AG08395 (cell line): ENCODE data around the gene SQSTM1.
"Not testable (repeated sequence)": the region's sequence is repeated elsewhere in the genome, so short reads cannot be mapped to it uniquely, and the experiment has no call there.

ENCODE experiments used
- DNase-seq: peaks from one replicate; pipeline ENCODE4 v3.0.0; 2012; ENCODE audit warnings: mixed read lengths, low spot score

Gene SQSTM1

DNA sequence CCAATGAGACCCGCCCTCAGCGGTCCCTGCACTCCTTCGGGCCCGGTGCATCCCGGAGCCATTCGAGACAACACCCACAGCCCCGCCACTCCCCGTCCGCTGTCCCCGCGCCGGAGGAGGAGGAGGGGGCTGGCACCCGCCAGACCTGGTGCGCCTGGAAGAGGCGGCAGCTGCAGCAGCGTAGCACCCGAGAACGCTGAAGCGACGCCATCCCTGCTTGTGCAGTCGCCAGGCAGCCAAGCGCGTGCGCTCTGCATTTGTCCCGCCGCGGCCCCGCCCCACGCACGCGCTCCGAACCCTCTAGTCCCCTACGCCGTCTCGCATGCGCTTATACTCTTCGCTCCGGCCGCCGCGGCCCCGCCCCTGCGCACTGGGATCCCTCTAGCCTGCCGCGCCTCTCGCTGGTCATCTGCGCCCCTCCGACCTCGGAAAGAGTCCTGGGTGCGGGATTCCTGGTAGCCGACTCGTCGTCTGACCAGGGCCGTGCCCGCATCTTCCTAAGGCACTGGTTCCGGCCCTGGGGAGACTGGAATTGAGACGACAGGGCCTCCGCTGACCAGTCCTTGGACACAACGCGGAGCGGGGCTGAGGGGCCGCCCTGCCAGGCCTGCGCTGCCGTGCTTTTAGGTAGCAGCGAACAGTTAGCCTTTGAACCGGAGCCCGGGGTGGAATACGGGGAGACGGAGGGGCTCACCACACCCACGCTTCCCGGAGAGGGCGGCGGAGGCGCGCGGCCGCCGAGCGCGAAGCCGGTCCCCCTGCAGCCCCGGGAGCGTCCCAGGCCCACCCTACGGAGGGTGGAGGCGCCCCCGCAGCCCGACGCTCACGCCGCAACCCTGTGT is 38.1 kb downstream of the SQSTM1 start, which contains the start of gene MRNIP:
Gene MRNIP, minus strand, starts transcription at position 232 of the 842 bp plus-strand sequence. Its CDS starts 21 bp downstream, at position 211.
- DNase-seq: peak; percentile 100

DNA sequence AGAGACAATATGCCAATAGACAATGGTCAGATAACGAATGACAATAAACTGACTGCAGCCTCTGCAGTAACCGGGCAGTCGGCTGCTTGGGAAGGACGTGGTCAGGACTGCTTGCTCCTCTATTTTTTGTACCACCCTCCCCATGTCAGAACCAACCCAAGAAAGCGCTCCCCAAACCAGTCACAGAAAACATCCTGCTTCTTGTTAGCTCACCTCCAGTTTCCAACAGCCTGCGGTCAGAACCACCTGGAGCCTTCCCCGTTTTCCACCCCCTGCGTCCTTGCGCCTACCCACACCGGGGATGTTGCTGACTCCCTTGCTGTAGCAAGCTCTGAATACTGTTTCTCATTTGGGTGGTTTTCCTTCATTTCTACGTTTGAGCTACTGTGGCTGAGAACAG is 39.6 kb downstream of the SQSTM1 start:
- DNase-seq: no peak

DNA sequence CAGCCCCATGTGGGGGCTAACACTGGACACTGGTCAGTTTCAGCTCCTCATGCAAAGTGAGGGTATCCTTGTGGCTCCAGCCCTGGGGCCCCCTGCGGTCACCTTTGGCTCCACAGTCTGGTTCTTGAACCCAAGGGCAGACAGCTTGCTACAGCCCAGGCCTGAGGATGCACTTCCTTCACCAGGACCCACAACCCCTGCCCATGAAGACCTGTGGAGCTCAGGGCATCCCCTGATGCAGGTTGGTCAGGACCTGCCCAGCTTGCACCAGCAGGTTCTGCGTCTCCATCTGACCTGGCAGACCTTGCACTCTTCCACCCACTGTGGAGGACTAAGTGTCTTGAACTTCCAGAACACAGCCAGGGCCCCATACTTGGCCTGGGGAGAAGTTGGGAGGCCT is 41.6 kb downstream of the SQSTM1 start:
- no peak for DNase-seq

DNA sequence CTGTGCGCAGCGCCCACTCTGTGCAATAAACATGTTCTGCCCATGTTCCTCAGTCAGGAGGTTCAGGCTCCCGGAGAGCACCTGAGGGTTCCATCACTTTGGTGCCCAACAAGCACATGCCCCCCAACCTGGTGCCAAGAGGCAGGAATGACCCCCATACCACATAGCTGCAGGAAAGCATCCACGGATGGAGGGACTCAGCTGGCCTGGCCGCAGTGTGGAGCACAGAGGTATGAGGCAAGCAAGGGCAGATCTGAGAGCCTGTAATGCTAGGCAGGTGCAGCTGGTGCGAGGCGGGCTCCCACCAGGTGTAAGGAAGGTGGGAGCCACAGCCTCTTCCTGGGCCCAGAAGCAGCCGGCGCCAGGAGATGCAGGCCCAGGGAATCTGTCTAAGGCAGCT is 42.2 kb downstream of the SQSTM1 start:
- DNase-seq: no peak

DNA sequence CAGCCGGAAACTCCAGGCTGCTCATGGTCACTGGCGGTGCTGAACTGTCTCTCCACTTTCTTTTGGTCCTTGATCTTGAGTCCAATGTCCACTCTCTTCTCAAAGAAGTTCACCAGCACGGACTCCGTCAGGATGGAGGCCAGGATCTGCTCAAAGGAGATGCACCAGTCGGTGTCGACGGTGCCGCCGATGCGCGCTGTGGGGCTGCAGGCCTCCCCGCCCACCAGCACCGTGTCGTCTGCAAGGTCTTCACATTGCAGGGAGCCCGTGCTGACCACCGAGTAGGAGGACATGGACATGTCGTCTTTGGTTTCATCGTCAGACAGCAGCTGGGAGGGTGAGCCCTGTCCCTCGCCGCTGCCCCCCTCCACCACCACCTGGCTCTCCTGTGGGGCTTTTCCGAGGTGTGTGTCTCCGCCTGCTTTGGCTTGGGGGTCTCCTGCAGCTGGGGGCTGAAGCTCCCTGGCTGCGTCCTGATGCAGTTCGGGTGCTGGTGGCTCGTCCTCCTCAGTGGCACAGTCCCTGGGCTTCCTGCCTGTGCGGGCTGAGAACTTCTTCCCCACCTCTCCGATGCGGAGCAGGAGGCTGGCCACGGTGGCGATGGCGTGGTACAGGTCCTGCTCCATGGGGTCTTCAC is 42.9 kb downstream of the SQSTM1 start:
- DNase-seq: no peak

DNA sequence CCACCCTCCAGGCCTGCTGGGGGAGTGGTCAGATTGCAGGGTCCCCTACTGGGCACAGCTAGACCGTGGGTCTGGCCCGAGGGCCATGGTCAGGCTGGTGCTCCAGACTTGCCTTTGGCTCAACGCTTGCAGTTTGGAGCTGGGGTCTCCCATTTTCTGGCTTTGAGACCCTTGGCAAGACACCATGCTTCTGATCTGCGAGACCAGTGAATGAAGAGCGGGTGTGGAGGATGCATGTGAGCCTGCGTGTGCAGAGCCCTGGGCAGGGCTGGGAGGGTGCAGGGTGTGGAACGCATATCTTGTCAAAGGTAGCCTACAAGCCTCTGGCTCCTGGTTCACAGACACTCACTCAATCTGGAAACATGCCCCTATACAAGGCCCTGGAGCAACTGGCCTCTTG is 44.0 kb downstream of the SQSTM1 start:
- DNase-seq: no peak

DNA sequence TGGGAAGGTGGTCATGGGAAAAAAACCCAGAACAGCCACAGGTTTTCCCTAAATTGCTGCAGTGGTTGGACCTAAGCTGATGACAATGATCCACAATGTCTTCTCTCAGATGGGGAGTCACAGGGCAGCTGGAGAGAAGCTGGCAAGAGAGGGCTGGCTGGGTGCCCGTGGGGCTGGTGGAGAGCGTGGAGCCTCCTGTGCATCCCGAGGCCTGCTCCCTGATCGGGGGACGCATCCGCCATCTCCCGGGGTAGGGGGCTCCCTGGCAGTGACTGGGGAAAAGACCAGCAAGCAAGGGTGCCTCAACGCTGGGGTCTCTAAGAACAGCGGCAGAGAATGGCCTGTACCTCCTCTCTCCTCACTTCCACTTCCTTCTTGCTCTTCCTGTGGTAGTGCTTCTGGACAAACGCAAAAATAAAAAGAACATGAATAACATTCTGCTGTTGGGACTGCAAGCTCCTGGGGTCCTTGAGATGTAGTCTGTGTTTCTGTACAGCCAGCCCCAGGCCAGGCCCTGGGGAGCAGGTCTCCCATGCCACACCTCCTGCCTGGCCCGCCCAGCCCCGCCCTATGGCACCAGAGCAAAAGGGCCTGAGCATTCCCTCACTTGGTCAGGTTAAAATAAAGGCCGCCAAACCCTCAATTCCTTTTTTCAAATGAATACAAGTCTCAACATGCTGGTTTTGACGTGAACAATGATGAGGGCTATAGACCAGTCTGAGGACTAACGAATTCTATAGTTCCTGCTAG is 45.0 kb downstream of the SQSTM1 start:
- DNase-seq: no peak

DNA sequence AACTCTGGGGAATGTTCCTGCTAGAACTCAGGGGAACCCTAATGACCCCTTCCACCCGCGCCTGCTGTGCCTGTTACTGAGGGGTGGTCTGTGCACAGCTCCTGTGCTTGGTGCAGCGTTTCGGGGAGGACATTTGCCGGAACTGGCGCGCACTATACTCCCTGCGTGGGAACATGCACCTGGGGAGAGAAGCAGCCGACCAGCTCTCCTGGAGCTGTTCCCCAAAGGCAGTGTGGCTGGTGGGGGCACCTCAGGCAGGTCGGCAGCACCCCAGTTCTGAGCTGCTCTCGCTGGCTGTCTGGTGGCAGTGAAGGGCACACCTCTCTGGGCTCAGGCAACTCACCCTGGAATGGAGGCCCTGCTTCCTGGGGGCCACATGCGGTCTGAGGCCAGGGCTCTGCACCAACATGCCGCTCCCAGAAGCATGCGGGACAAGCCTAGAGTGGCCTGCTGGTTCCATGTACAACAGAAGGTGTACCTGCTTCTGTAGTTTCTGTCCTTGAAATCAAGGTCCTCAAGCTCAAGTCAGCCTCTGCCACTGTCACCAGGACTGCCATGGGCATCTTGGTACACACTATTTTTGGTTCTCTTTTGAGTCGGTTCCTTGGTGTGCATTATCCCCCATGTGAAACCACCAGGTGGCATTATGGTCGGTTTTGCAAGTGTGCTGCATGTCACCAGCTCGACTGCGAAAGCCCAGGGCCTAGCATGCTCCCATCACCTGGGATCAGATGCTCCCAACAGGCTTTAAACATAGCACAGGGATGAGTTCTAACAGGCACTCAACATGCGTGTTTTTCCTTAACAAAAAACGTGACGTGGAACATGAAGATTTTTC is 45.8 kb downstream of the SQSTM1 start:
- DNase-seq: no peak

DNA sequence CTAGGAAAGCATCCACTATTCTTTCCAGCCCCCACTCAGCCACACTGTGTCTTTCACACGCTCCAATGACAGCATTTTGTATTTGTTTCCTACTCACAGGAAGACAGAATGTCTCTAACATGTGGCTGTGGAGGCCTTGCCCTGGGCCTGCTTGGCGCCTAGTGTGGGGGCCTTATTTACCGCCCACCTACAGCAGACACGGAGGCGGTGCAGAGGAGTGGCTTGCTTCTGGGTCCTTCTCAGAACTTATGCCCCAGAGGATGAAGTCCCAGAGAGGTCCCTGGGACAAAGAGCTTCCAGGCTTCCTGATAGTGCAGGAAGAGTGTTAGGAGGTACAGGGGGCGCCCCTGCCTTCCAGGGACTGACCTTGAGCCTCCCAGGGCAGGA is 46.4 kb downstream of the SQSTM1 start:
- no peak for DNase-seq

DNA sequence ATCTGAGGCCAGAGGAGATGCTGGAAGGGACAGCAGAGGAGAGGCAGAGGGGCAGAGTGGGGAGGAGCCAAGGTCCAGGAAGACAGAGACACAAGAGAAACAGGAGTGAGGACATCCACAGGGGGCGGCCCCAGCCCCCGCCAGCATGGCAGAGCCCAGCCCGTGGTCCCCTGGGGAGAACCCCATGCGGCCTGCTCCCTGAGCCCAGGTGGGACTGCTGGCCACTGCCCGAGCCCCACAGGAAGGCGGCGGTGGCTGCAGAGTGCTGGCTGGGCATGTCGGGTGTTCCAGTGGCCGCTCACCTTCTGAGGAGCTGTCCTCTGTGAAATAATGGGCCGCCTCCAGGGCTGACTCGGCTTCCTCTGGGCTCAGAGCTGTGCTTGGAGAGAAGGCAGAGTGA is 46.8 kb downstream of the SQSTM1 start:
- DNase-seq: no peak

DNA sequence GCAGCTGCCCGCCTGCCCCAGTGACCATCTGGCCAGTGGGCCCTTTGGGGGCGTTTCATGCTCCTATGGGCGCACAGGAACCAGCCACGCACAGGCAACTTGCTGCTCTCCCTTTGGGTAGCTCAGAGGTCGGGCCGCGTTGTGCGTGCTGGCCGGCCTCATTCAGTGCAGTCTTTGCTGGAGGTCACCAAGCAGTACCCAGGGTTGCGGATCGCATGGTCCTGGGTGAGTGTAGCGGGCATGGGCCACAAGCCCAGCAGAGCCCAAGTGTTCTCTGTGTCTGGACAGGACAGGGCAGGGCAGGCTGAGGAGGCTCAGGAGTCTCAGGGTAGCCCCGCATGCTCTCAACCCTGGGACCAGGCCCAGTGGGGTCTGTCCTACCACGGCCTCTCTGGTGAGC is 47.8 kb downstream of the SQSTM1 start:
- no peak for DNase-seq

DNA sequence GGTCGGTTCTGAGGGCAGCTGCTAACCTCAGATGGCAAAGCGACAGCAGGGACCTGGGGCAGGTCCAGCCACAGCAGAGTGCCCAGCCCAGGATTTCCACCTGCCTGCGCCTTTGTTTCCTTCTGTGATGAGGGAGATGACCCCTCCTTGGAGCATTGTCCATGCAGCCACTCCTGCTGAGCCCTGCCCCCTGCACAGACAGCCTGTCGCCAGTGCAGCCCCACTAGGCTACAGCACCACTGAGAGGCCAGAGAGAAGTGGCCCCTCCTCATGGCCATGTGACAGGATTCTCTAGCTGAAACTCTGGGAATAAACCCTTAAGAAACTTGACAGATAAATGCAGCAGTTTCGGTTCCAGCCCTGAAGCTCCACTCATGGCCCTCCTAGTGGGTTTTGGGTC is 48.4 kb downstream of the SQSTM1 start:
- no peak for DNase-seq

DNA sequence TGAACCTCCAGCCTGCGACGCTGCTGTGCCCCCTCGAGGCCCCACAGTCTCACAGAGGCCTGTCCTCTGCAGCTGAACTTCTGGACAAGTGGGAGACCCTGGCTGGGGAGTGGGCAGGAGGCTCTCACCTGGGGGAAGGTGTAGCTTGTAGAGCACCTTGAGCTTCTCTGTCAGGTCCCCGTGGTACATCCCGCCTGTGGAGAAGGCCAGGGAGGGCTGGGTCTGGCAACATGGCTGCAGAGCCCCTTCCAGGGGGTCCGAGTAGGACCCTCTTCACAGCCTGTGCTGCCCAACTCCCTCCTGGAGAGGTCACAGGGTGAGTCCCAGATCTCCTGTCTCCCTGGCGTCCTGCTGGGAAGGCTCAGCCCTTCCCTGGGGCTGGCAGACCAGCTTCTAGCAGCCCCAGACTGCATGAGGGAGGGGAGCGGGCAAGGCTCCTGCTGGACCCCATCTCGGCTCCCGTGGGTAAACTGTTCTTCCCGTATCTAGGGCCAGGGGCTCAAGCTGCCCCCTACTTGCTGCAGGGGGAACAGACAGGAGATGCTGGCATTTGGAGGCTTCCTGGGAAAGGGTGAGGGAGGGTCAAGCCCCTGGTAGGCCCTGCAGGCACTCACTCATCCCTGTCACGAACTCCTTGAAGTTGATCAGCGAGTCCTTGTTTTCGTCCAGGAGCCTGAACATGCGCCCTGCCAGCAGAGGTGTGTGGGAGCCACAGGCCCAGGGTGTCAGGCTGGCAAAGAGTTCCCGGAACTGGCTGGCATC is 49.1 kb downstream of the SQSTM1 start:
- no peak for DNase-seq

DNA sequence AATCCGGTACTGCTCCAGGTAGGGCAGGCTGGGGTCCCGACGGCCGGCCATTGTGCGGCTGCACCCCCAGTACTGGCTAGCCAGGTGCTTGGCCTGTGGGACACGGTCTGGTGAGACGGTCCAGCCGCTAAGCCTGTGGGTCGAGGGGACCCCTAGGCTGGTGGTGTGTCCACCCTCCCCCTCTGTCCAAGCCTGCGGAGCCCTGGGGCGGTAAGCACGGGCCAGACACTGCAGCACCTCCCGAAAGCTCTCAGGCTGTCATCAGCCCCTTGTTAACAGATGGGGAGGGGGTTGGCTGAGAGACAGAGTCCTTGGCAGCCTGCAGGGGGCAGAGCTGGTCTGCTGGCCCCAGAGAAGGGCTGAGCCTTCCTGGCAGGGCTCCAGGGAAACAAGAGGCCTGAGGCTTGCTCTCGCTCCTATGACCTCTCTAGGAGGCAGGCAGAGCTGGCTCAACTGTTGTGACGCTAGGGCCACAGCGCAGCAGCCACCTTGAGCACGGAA is 49.7 kb downstream of the SQSTM1 start:
- DNase-seq: no peak

DNA sequence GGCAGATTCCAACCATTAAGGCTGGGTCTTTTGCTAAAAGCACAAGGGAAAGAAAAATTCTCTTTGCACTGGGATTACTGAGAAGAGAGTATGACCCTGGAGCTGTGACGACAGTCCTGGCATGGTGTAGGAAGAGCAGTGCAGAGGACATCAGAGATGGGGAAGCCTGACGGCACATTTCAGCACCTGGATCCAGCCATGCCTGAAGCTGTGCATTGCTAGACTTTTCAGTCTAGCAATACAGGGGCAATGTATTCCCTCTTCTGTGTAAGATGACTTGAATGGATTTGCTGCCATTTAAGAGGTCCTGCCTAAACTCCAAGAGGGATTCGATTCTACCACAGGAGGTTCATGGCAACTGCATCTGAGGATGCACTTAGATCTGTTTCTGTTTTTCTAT is 50.2 kb downstream of the SQSTM1 start:
- no peak for DNase-seq

DNA sequence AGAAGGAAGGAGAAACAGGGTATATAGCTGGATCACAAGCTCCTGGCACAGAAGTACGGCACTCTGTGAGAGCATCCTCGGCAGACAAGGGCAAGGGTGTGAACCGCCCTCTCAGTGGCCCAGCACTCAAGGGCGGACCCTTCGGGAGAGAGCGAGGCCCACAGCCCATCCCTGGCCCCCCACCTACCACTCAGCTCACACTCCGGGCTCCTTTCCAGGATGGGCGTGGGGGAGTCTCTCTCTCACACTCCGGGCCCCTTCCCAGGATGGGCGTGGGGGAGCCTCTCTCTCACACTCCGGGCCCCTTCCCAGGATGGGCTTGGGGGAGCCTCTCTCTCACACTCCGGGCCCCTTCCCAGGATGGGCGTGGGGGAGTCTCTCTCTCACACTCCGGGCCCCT is 50.8 kb downstream of the SQSTM1 start:
- DNase-seq: not testable (repeated sequence)

DNA sequence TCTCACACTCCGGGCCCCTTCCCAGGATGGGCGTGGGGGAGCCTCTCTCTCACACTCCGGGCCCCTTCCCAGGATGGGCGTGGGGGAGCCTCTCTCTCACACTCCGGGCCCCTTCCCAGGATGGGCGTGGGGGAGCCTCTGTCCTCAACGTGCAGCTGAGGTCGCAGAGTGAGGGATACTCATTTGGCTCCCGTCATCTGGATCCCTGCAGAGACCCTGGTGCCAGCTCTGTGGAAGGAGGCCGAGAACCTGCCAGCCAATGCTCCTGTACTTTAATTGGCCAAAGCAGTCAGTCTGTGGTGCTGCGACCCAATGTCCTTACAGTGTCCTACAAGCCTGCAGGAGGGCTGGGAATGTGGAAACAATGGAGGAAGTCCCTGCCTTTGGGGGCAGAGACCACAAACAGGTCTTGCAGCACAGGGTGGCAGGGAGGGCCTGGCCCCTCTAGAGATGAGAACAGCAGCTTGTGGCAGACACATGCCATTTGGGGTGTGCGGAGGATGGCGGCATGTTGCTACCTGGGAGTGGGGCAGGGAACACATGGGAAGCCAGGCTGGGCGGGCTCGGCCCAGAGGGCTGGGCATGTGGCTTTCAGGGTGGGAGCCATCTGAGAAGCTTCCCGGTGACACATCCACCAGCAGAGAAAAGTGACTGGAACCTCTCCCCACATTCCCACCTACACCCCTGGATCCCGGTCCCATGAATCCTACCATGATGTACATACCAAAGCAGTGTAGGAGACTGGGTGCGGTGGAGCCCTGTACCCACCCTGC is 51.5 kb downstream of the SQSTM1 start:
- DNase-seq: no peak

DNA sequence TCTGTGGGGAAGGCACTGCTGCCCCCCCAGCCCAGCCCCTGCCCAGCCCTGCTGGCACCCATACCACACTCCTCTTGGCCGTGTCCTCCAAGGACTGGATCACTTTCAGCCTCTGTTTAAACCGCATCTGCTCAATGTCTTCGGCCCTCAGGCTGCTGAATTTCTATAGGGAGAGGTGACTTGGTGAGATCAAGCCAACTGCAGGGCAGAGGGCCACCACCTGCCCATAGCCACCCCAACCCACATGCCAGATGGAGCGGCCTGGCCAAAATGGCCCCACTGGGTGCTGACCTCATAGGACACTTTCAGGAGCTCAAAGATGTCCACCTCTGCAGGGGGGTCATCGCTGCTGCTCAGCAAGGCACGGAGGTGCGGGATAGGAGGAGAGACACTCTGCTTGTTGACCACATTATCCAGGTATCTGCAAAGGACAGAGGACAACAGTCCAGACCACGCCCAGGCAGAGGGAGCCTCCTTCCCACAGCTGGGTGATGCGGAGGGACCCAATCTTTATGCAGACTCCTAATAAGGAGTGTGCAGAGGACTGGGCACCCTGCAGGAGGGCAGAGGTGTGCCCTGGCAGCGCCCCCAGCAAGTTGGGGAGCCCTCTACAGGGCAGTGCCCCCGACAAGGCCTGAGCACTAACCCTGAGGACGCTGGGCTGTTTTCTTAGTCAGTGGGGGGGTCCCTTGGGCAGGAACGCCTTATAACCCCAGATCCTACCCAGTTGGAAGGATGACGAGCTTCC is 52.3 kb downstream of the SQSTM1 start:
- DNase-seq: no peak

DNA sequence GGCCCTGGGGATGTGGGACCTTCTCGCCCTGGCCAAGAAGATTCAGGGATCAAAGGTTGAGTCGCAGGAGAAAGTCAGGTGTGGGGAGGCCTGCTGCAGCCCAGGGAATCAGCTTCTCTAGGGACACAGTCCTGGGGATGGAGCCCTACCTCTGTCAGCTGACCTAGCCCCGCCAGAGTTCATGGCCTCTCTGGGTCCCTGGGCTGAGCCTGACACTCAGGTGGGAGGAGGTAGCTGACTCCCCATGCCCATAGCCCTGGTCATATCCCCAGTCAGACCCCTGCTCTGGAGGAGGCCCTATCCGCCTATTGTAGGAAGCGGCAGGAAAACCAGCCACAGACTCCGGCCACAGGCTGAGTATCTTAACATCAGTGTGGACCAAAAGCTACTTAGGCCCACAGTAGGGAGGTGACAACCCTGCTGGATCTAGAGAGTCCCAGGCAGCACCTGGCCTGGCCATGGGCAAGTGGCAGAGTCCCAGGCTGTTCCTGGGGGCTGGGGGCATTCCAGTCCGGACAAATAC is 52.9 kb downstream of the SQSTM1 start:
- DNase-seq: no peak
